HepG2 (cell line): Measurements from ENCODE around the gene CEP89. TPM values are rescaled to one million over a fixed set of nuclear protein-coding genes. Genes with fewer than 3 reads are reported as not detected.
"Not testable (repeated sequence)": the region's sequence is repeated elsewhere in the genome, so short reads cannot be mapped to it uniquely, and the experiment has no call there.

ENCODE experiments used
- ATAC-seq: fragments of 200-7000 bp; cut with Tn5 transposase; 3 replicates; pipeline ENCODE4 v1.9.1; 2020; ENCODE audit warnings: mild to moderate bottlenecking, moderate library complexity
- BruUV-seq: library from RNA; stranded (reverse); fragments of 400-500 nt; replicated peaks from 2 replicates; lab custom pipeline; 2021; lab: Mats Ljungman, UMichigan
- CTCF ChIA-PET: fragments of 300-600 bp; formaldehyde crosslinking; extraction: SDS; loops from one replicate; lab custom pipeline; 2021; ENCODE audit warnings: low total read pairs, inconsistent platforms, low intra/inter-chr PET ratio; lab: Yijun Ruan, JAX
- POLR2A ChIA-PET: fragments of 350-600 bp; sonication (Branson Sonifier 250); formaldehyde crosslinking; loops from one replicate; lab custom pipeline; 2020; ENCODE audit warnings: antibody characterized with exemption, inconsistent platforms; lab: Yijun Ruan, JAX
- DNase-seq: peaks from one replicate; pipeline ENCODE4 v3.0.0-alpha.2; 2015; ENCODE audit warnings: low spot score
- FAIRE-seq: peaks from 3 replicates; lab custom pipeline; 2011; peaks lifted over from hg19 to GRCh38; lab: Jason Lieb, UNC
- H2AFZ ChIP-seq: one replicate; pipeline ENCODE4 v1.6.1; 2011; ENCODE audit warnings: low read length, inconsistent platforms
- H3K27ac ChIP-seq: fragments of 300-600 bp; 3 replicates; pipeline ENCODE4 v1.8.0; 2011; ENCODE audit warnings: mixed run types, mild to moderate bottlenecking, mixed read lengths, low read length, inconsistent platforms; ENCODE audit not compliant: insufficient read depth; ENCODE audit errors: extremely low read length
- H3K27me3 ChIP-seq, 2 experiments: fragments of 200-600 bp in 1 of 2; 2 replicates in 1 of 2; 3 replicates in 1 of 2; pipeline versions ENCODE4 v1.6.0 to v1.8.0; 2011; ENCODE audit warnings: low read length in 2 of 2, mild to moderate bottlenecking in 2 of 2, moderate library complexity in 2 of 2, inconsistent platforms in 1 of 2; ENCODE audit not compliant: insufficient read depth in 2 of 2, control insufficient read depth in 1 of 2
- H3K36me3 ChIP-seq, 2 experiments: fragments of 200-600 bp in 1 of 2; replicated peaks in 1 of 2; 2 replicates in 1 of 2; 3 replicates in 1 of 2; pipeline versions ENCODE4 v1.5.1 to v1.8.0; 2011; ENCODE audit warnings: low read length in 2 of 2, inconsistent platforms in 1 of 2; ENCODE audit not compliant: insufficient read depth in 2 of 2, control insufficient read depth in 1 of 2
- H3K4me1 ChIP-seq: 2 replicates; pipeline ENCODE4 v1.5.1; 2012; ENCODE audit warnings: low read length, inconsistent platforms; ENCODE audit not compliant: insufficient read depth
- H3K4me2 ChIP-seq: 2 replicates; pipeline ENCODE4 v1.6.0; 2011; ENCODE audit warnings: low read depth, low read length, inconsistent platforms
- H3K4me3 ChIP-seq, 3 experiments: fragments of 200-600 bp in 1 of 3; sonication (generic), shearing (Covaris generic) in 1 of 3; replicated peaks in 1 of 3; 2 replicates each; pipeline ENCODE4 v1.5.1; 2011 to 2016; ENCODE audit warnings: low read length in 3 of 3, inconsistent platforms in 2 of 3, low read depth in 2 of 3, mild to moderate bottlenecking in 2 of 3, control low read depth in 1 of 3, mixed read lengths in 1 of 3; ENCODE audit not compliant: insufficient read depth in 1 of 3
- H3K79me2 ChIP-seq: one replicate; pipeline ENCODE4 v1.6.1; 2011; ENCODE audit warnings: low read length, inconsistent platforms; ENCODE audit not compliant: insufficient read depth
- H3K9ac ChIP-seq: 2 replicates; pipeline ENCODE4 v1.6.0; 2011; ENCODE audit warnings: mild to moderate bottlenecking, low read depth, low read length, inconsistent platforms; ENCODE audit not compliant: insufficient read depth
- H3K9me3 ChIP-seq: 2 replicates; pipeline ENCODE4 v1.5.1; 2012; ENCODE audit warnings: mild to moderate bottlenecking, low read length
- H4K20me1 ChIP-seq: 2 replicates; pipeline ENCODE4 v1.6.0; 2011; ENCODE audit warnings: inconsistent platforms, mild to moderate bottlenecking, low read length, moderate library complexity; ENCODE audit not compliant: insufficient read depth
- ATF7-NPFF ChIP-seq: sonication (generic); formaldehyde crosslinking; IDR thresholded peaks from 2 replicates; pipeline ENCODE4 v1.8.1; 2023; ENCODE audit warnings: mild to moderate bottlenecking, low read depth, missing genetic modification reagents, moderate library complexity
- FOXJ3 ChIP-seq: sonication (generic); formaldehyde crosslinking; IDR thresholded peaks from 2 replicates; pipeline ENCODE4 v1.4.0; 2020; ENCODE audit warnings: missing genetic modification reagents, mild to moderate bottlenecking, borderline replicate concordance
- TOPORS ChIP-seq: sonication (generic); formaldehyde crosslinking; IDR thresholded peaks from 2 replicates; pipeline ENCODE4 v1.8.0; 2023; ENCODE audit warnings: mild to moderate bottlenecking, missing genetic modification reagents
- ZNF431 ChIP-seq: sonication (generic); formaldehyde crosslinking; IDR thresholded peaks from 2 replicates; pipeline ENCODE4 v1.9.0; 2022; ENCODE audit warnings: missing genetic modification reagents, low read depth, mild to moderate bottlenecking, borderline replicate concordance
- ZNF644 ChIP-seq: IDR thresholded peaks from 2 replicates; pipeline ENCODE4 v1.6.1; 2016; ENCODE audit warnings: low read depth
- WGBS: methylation state at CpG from one replicate; pipeline ENCODE4 v1.1.6; 2017; ENCODE audit warnings: low lambda C conversion rate; 5-methylcytosine and 5-hydroxymethylcytosine counted together
- in situ Hi-C: cut with HindIII; loops from 2 replicates; pipeline ENCODE4 v1.10.0; 2017; ENCODE audit warnings: low pct_unique_long_range_greater_than_20kb; ENCODE audit not compliant: extremely low pct_ligation_motif_present
- intact Hi-C: fragments of 100-400 bp; cut with micrococcal nuclease; formaldehyde crosslinking; loops from one replicate; pipeline ENCODE4 v1.10.0; 2022; ENCODE audit not compliant: unreplicated experiment
- polyA plus RNA-seq, 8 experiments: library from polyadenylated mRNA; depleted of rRNA in 3 of 8; stranded (reverse) in 7 of 8; unstranded in 1 of 8; fragments of >200 nt; fragmentation: Illumina TruSeq in 4 of 8; extraction: Trizol in 4 of 8; gene quantifications; 2 replicates each; pipeline versions ENCODE4 v1.2.1 to v1.2.3, GENCODE V29; 2011 to 2016; ENCODE audit warnings: low read depth in 4 of 8, missing spikeins in 1 of 8, mixed read lengths in 1 of 8; ENCODE audit not compliant: insufficient read depth in 1 of 8
- total RNA-seq, 5 experiments: library from RNA; depleted of rRNA; stranded (reverse); fragments of >200 nt; fragmentation: Illumina TruSeq; extraction: Trizol; gene quantifications; 2 replicates each; pipeline ENCODE4 v1.2.3, GENCODE V29; 2016; ENCODE audit warnings: low read depth in 1 of 5

The CEP89 gene
- total and polyA plus RNA-seq, 2 of the 13 experiments (the other 11 are each of a cell fraction or from before 2014, with no cell fraction given) = 7.2 to 10.9 TPM

DNA sequence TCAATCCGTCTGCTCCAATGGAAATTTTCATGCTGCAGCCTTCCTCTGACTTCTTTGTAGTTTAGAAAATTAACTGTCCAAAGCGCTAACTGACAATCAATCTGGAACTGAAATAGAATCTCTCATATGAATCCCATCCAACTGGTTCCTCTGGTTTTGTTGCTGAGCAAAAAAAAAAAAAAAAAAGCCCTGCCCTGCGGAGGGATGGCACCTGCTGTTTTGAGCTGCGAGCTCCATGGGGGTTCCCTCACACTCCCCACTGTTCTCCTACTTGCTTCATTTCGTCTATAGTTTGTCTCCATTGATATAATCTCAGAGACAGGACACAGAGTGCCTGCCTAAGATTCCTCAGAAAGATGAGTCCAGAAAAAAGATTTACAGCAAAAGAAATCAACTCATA is 33.7 kb upstream of the CEP89 start:
- Histone ChIP-seq H3K4me1 (no peaks in the 10 kb centered on the region), H2AFZ (no peak overlapping the region), H3K36me3 (peaks cover 12 to 40% of the 10 kb centered on the region in 2 experiments; a peak in 4 of 5 replicates), H3K4me2 (no peak overlapping the region), H3K27me3 (no peaks in the 10 kb centered on the region), H3K4me3 (no peak overlapping the region), H4K20me1 (no peaks in the 10 kb centered on the region), H3K9ac (no peak overlapping the region), H3K79me2 (no peaks in the 10 kb centered on the region), H3K27ac (no peak overlapping the region)
- no peak for FAIRE-seq
- intact Hi-C loops = no loop called here
- WGBS = 95% methylated on average over 5 of the region's 5 CpGs
- in situ Hi-C loops = no loop called here
- POLR2A ChIA-PET = no interaction called here
- BruUV-seq = no TSS peak
- DNase-seq = no peak
- TF ChIP-seq ATF7-NPFF = no peak
- TF ChIP-seq TOPORS (CRISPR knock-in tag) = no peak
- TF ChIP-seq ZNF431 = no peak
- no peak for TF ChIP-seq FOXJ3 (CRISPR knock-in tag)
- TF ChIP-seq ZNF644 (CRISPR knock-in tag) = no peak
- TF ChIP-seq, all 625 proteins: peak for 0
- no peaks in the 10 kb centered on the region for H3K9me3 ChIP-seq
- CTCF ChIA-PET = no interaction called here
- no peak for ATAC-seq

DNA sequence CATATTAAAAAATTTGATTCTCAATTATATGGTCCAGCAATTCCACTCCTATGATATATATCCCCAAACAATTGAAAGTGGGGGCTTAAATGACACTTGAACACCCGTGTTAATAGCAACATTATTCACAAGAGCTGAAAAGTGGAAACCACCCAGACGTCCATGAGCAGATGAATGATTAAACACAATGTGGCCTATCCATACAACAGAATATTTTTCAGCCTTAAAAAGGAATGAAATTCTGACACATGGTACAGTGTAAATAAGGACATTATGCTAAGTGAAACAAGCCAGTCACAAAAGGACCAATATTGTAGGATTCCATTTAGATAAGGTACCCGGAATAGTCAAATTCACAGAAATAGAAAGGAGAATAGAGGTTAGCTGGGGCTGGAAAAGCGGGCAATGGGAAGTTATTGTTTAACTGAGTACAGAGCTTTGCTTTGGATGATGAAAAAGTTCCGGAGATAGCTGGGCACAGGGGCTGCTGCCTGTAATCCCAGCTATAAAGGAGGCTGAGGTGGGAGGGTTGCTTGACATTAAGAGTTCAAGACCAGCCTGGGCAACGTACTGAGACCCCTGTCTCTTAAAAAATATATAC is 31.8 kb upstream of the CEP89 start:
- H3K9me3 ChIP-seq, H3K9ac ChIP-seq, BruUV-seq, H3K4me2 ChIP-seq, ATAC-seq, H3K4me3 ChIP-seq, FAIRE-seq, H3K27me3 ChIP-seq, CTCF ChIA-PET, H4K20me1 ChIP-seq, intact Hi-C loops, DNase-seq, H2AFZ ChIP-seq, in situ Hi-C loops, H3K27ac ChIP-seq, H3K4me1 ChIP-seq, H3K79me2 ChIP-seq: not testable (repeated sequence)
- peaks cover 14 to 45% of the 10 kb centered on the region in 2 experiments; a peak in 4 of 5 replicates for H3K36me3 ChIP-seq
- POLR2A ChIA-PET = interaction anchor here (1.1 kb wide), 1 partner anchor 34 kb away, joined by 3 read pairs; no protein-coding TSS in a partner anchor
- WGBS = 91% methylated on average over 6 of the region's 6 CpGs

DNA sequence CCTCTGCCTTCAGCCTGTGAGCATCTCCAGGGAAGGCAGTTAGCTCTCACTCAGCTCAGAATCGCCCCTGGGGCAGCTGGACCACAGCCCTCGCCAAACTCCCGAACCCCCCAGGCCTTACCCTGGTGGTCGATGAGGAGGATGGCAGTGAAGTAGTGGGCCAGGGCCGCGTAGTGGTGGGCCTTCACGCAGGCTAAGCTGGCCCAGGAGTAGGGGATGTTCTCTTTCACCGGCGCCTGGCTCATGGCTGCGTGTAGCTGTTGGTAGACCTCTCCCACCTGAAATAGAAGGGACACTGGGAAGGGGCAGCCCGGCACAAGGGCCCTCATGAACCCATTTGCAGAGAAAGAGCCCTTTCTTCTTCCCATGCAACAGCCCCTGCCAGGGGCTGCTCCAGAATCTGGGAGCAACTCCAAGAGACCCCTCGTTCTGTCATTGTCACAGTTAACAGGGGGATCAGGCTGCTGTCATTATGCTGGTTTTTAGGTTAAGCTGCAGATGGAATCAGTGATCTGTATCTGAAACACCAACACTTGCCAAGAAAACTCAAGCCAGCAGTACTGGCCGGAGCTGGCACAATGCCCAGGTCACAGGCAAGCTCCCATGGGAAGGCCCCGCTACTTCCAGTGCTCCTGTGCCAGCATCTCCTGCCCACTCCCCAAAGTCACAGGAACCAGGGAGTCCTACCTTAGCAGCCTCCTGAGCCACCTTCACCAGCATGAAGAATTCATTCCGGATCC is 30.5 kb upstream of the CEP89 start:
- WGBS = 94% methylated on average over 13 of the region's 15 CpGs
- H3K9ac ChIP-seq, CTCF ChIA-PET, POLR2A ChIA-PET, H2AFZ ChIP-seq, H3K27ac ChIP-seq, BruUV-seq, intact Hi-C loops, H3K4me2 ChIP-seq, H3K79me2 ChIP-seq, H3K4me3 ChIP-seq, DNase-seq, in situ Hi-C loops, H3K9me3 ChIP-seq, H4K20me1 ChIP-seq, FAIRE-seq, H3K27me3 ChIP-seq, H3K4me1 ChIP-seq: not testable (repeated sequence)
- ATAC-seq = peak; percentile 27; the same call in 1 of the 3 replicates
- peaks cover 15 to 43% of the 10 kb centered on the region in 2 experiments for H3K36me3 ChIP-seq
